ENCODE data around the gene TNKS1BP1.
"Not testable (repeated sequence)": the region's sequence is repeated elsewhere in the genome, so short reads cannot be mapped to it uniquely, and the experiment has no call there.

Gene TNKS1BP1

GRCh38 chr11:57302489-57302888, 22.3 kb downstream of the TNKS1BP1 start:
- no peak overlapping the region for H3K27ac ChIP-seq
- TF ChIP-seq CTCF (conservative IDR thresholded peaks at IDR 0.05) (no peak), ZFX (IDR thresholded peaks at IDR 0.05) (no peak)

GRCh38 chr11:57301711-57302423, 22.9 kb downstream of the TNKS1BP1 start:
- TF ChIP-seq ZFX (IDR thresholded peaks at IDR 0.05) (no peak), CTCF (conservative IDR thresholded peaks at IDR 0.05) (no peak)
- H3K27ac ChIP-seq, result no peak overlapping the region

DNA sequence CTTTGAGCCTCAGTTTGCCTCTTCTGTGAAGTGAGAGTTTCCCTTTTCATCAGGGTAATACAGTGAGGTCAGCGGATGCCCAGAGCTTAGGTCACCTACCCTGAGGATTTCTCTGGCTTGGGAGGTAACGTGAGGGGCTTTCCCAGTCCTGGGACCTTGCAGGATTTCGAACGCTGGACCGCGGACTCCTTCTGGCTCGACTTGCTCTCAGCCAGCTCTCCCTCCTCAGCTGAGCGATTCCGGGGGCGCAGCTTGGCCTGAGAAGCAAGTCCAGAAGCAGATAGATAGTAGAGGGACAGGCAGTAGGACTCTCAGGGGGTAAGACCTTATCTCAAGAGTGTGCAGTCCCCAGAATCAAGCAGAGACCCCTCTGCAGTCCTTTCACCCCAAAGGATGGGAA, 24.0 kb downstream of the TNKS1BP1 start:
- TF ChIP-seq ZFX (IDR thresholded peaks at IDR 0.05) (no peak), CTCF (conservative IDR thresholded peaks at IDR 0.05) (no peak)
- no peak overlapping the region for H3K27ac ChIP-seq

DNA sequence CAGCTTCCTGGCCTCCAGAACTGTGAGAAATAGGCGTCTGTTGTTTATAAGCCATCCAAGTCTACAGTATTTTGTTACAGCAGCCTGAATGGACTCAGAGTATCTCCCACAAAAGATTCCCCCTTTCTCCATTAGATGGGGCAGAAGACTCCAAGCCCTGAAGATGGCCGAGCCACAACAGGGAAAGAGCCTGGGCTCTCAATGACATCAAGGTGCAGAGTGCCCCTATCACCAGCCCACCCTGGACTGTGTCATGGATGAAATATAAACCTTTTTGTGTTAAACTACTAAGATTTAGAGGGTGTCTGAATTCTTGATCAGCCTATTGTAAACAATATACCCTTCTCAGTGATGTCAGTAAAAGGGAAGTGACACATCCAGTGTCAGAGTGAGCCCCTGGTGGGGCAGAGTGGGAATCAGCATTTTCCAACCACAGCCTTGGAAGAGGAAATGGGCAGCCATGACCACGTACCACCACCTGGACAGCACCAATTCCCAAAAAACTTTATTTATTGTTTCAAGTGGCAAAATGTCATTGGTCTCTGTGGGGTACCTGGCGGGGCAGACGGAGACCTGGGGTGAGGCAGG, 25.5 kb downstream of the TNKS1BP1 start:
- no peak for TF ChIP-seq CTCF (conservative IDR thresholded peaks at IDR 0.05)
- no peak for TF ChIP-seq ZFX (IDR thresholded peaks at IDR 0.05)
- H3K27ac ChIP-seq, result no peak overlapping the region

- no peak overlapping the region for H3K27ac ChIP-seq
- no peak for TF ChIP-seq ZFX (IDR thresholded peaks at IDR 0.05)
- TF ChIP-seq CTCF (conservative IDR thresholded peaks at IDR 0.05), result no peak
Observed at GRCh38 chr11:57297221-57297620, 27.5 kb downstream of the TNKS1BP1 start.

GRCh38 chr11:57296205-57296604, 28.5 kb downstream of the TNKS1BP1 start:
- H3K27ac ChIP-seq, result not testable (repeated sequence)

GRCh38 chr11:57294225-57295131, 30.3 kb downstream of the TNKS1BP1 start:
- H3K27ac ChIP-seq, result peak overlapping the region; percentile 36
- no peak for TF ChIP-seq CTCF (conservative IDR thresholded peaks at IDR 0.05)
